CD8-positive, alpha-beta memory T cell (primary cell): ENCODE measurements around the gene RNU5B-1. TPM values are rescaled to one million over a fixed set of nuclear protein-coding genes. Genes with fewer than 3 reads are reported as not detected.

ENCODE experiments used
- CTCF ChIA-PET: fragments of 350-600 bp; sonication (Branson Sonifier 250); formaldehyde crosslinking; loops from one replicate; lab custom pipeline; 2021; ENCODE audit warnings: antibody characterized with exemption; lab: Charles Lee
- POLR2A ChIA-PET: fragments of 350-600 bp; sonication (Branson Sonifier 250); formaldehyde crosslinking; loops from one replicate; lab custom pipeline; 2021; ENCODE audit warnings: antibody characterized with exemption; lab: Charles Lee
- DNase-seq, 5 donors: peaks; one replicate each; pipeline versions ENCODE4 v3.0.0 to v3.0.0-alpha.2; 2020 to 2022; ENCODE audit warnings: mixed read lengths in 1 of 5
- H3K27ac ChIP-seq: one replicate; pipeline ENCODE4 v1.7.0; 2013; ENCODE audit warnings: low read depth, mild to moderate bottlenecking, low read length, moderate library complexity
- H3K27me3 ChIP-seq: 2 replicates; pipeline ENCODE4 v1.7.0; 2013; ENCODE audit warnings: low read length, mild to moderate bottlenecking; ENCODE audit not compliant: insufficient read depth, poor library complexity, severe bottlenecking
- H3K36me3 ChIP-seq: 2 replicates; pipeline ENCODE4 v1.7.0; 2013; ENCODE audit warnings: mild to moderate bottlenecking, low read length, moderate library complexity; ENCODE audit not compliant: insufficient read depth
- H3K4me1 ChIP-seq: 2 replicates; pipeline ENCODE4 v1.7.0; 2013; ENCODE audit warnings: mild to moderate bottlenecking, low read length, moderate library complexity; ENCODE audit not compliant: insufficient read depth
- H3K4me3 ChIP-seq: 2 replicates; pipeline ENCODE4 v1.7.0; 2013; ENCODE audit warnings: mild to moderate bottlenecking, low read length
- H3K9me3 ChIP-seq: 2 replicates; pipeline ENCODE4 v1.7.0; 2013; ENCODE audit warnings: mild to moderate bottlenecking, low read length
- H3K27ac Mint-ChIP-seq, 8 donors: one replicate each; pipeline ENCODE4 v1.8.0; 2020 to 2021; ENCODE audit warnings: mixed read lengths in 8 of 8, mild to moderate bottlenecking in 6 of 8, inconsistent platforms in 3 of 8, moderate library complexity in 3 of 8
- H3K27me3 Mint-ChIP-seq, 2 donors: one replicate each; pipeline ENCODE4 v1.8.0; 2020 to 2021; ENCODE audit warnings: mixed read lengths in 2 of 2, mild to moderate bottlenecking in 1 of 2, moderate library complexity in 1 of 2
- H3K36me3 Mint-ChIP-seq, 3 donors: one replicate each; pipeline ENCODE4 v1.8.0; 2020 to 2021; ENCODE audit warnings: mixed read lengths in 3 of 3, inconsistent platforms in 1 of 3, mild to moderate bottlenecking in 1 of 3
- H3K4me1 Mint-ChIP-seq, 3 donors: one replicate each; pipeline ENCODE4 v1.8.0; 2020 to 2021; ENCODE audit warnings: mixed read lengths in 3 of 3, inconsistent platforms in 1 of 3, mild to moderate bottlenecking in 1 of 3
- H3K4me3 Mint-ChIP-seq, 7 donors: one replicate each; pipeline ENCODE4 v1.8.0; 2020 to 2021; ENCODE audit warnings: mixed read lengths in 7 of 7, mild to moderate bottlenecking in 6 of 7, moderate library complexity in 4 of 7, inconsistent platforms in 2 of 7
- H3K9me3 Mint-ChIP-seq, 5 donors: one replicate each; pipeline ENCODE4 v1.8.0; 2020 to 2022; ENCODE audit warnings: mixed read lengths in 5 of 5, mild to moderate bottlenecking in 3 of 5, moderate library complexity in 2 of 5, inconsistent platforms in 1 of 5
- polyA plus RNA-seq: library from polyadenylated mRNA; unstranded; fragments of 300-500 nt; fragmentation: Illumina TruSeq; gene quantifications from one replicate; pipeline ENCODE4 v1.2.3, GENCODE V29; 2021
- total RNA-seq, 2 experiments: library from RNA; stranded (reverse); gene quantifications; one replicate each; pipeline ENCODE4 v1.2.3, GENCODE V29; 2021

The RNU5B-1 gene
- total and polyA plus RNA-seq, 3 experiments from 2014 or later = not detected

DNA sequence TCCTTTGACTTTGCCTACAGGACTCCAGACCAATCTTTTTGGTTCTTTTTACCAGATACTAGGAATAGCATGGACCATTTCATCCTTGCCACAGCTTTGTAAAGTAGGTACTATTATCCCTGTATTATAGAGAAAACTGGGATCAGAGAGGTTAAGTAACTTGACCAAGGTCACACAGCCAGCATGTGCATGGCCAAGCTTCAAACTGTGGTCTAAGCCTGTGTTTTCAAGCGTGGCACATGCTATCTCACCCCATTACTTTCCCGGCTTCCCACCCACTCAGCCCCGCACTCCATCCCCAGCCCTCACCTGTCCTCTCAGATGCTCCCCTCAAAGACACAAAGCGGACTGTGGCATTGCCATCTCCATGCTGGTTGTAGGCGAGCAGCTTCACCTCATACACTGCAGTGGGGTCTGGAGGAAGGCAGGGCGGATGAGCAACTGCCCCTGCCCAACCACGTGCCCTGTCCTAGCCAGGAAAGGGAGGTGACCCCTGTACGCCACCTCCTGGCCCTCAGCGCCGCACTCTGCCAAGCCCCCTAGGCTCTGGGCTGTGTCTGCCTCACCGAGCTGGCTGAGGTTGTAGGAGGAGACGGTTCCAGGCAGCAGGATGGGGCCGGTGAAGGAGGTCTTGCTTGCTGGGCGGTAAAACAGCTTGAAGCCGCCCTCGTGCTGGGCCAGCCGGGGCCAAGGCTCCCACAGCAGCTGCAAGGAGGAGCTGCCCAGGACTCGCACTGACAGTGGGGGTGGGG is 25.7 kb downstream of the RNU5B-1 start:
- no peak overlapping the region for H3K4me3 ChIP-seq
- CTCF ChIA-PET = no interaction called here
- Mint-ChIP-seq H3K9me3 (no peaks in the 10 kb centered on the region), H3K27me3 (peaks cover 7 to 18% of the 10 kb centered on the region in 2 donors), H3K4me3 (no peak overlapping the region), H3K36me3 (no peaks in the 10 kb centered on the region), H3K4me1 (no peaks in the 10 kb centered on the region), H3K27ac (no peak overlapping the region)
- H3K4me1 ChIP-seq = no peaks in the 10 kb centered on the region
- H3K9me3 ChIP-seq = no peaks in the 10 kb centered on the region
- H3K27ac ChIP-seq = no peak overlapping the region
- POLR2A ChIA-PET = no interaction called here
- DNase-seq = no peak
- no peaks in the 10 kb centered on the region for H3K36me3 ChIP-seq
- no peaks in the 10 kb centered on the region for H3K27me3 ChIP-seq

DNA sequence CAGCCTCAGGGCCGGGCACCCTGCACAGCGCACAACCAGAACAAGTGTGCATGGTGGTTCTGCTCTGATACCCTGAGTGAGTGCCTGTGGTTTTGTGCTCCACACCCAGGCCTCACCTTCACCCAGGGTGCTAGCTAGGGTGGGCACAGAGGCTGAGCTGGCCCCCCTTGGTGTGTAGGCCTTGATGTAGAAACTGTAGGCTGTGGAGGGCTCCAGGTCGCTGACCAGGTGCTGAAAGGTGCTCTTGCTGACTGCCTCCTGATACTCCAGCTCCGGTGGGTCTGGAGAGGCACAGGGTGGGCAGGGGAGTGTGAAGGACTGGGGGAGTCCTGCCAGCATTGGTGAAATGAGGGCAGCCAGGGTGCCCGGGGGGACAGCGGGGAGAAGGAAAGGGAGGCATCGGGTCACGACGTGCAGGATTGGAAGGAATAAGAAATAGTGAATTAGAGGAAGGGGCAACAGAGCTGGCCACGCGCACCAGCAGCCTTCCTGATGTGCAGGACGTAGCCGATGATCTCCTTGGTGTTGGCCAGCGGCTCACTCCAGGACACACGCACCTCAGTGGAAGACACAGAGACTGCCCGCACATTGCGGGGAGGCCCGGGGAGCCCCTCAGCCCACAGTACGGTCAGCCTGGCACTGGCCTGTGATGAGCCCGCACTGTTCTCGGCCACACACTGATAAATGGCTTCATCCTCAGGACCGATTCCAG is 26.6 kb downstream of the RNU5B-1 start:
- Histone ChIP-seq H3K9me3 (no peaks in the 10 kb centered on the region), H3K36me3 (no peaks in the 10 kb centered on the region), H3K4me3 (no peak overlapping the region), H3K27me3 (no peaks in the 10 kb centered on the region), H3K4me1 (no peaks in the 10 kb centered on the region), H3K27ac (no peak overlapping the region)
- peaks cover 8 to 22% of the 10 kb centered on the region in 2 donors for H3K27me3 Mint-ChIP-seq
- H3K9me3 Mint-ChIP-seq = no peaks in the 10 kb centered on the region
- ChIA-PET CTCF (no interaction called here), POLR2A (no interaction called here)
- no peak for DNase-seq
- H3K27ac Mint-ChIP-seq = peak overlapping the region in 1 of 8 donors; percentile 36
- no peak overlapping the region for H3K4me3 Mint-ChIP-seq
- H3K36me3 Mint-ChIP-seq = no peaks in the 10 kb centered on the region
- H3K4me1 Mint-ChIP-seq = no peaks in the 10 kb centered on the region

GRCh38 chr15:65331811-65332210 is 27.3 kb downstream of the RNU5B-1 start:
- ChIA-PET CTCF (no interaction called here), POLR2A (no interaction called here)
- no peak overlapping the region for H3K4me3 ChIP-seq
- no peaks in the 10 kb centered on the region for H3K36me3 ChIP-seq
- peaks cover 8 to 25% of the 10 kb centered on the region in 2 donors for H3K27me3 Mint-ChIP-seq
- no peaks in the 10 kb centered on the region for H3K36me3 Mint-ChIP-seq
- H3K4me3 Mint-ChIP-seq = no peak overlapping the region
- H3K9me3 Mint-ChIP-seq = no peaks in the 10 kb centered on the region
- H3K27ac ChIP-seq = no peak overlapping the region
- no peaks in the 10 kb centered on the region for H3K27me3 ChIP-seq
- H3K4me1 Mint-ChIP-seq = no peaks in the 10 kb centered on the region
- no peak for DNase-seq
- H3K4me1 ChIP-seq = no peaks in the 10 kb centered on the region
- no peak overlapping the region for H3K27ac Mint-ChIP-seq
- H3K9me3 ChIP-seq = no peaks in the 10 kb centered on the region

- Mint-ChIP-seq H3K9me3 (no peaks in the 10 kb centered on the region), H3K4me3 (peak overlapping the region in 1 of 7 donors; percentile 51), H3K27ac (no peak overlapping the region), H3K36me3 (no peaks in the 10 kb centered on the region), H3K27me3 (peaks cover 8 to 25% of the 10 kb centered on the region in 2 donors), H3K4me1 (no peaks in the 10 kb centered on the region)
- H3K27me3 ChIP-seq = no peaks in the 10 kb centered on the region
- CTCF ChIA-PET = no interaction called here
- no peaks in the 10 kb centered on the region for H3K9me3 ChIP-seq
- POLR2A ChIA-PET = no interaction called here
- H3K4me1 ChIP-seq = no peaks in the 10 kb centered on the region
- no peak overlapping the region for H3K27ac ChIP-seq
- DNase-seq = no peak
- H3K36me3 ChIP-seq = no peaks in the 10 kb centered on the region
- H3K4me3 ChIP-seq = no peak overlapping the region
These were observed 28.1 kb downstream of the RNU5B-1 start for GRCh38 chr15:65332391-65333147.

DNA sequence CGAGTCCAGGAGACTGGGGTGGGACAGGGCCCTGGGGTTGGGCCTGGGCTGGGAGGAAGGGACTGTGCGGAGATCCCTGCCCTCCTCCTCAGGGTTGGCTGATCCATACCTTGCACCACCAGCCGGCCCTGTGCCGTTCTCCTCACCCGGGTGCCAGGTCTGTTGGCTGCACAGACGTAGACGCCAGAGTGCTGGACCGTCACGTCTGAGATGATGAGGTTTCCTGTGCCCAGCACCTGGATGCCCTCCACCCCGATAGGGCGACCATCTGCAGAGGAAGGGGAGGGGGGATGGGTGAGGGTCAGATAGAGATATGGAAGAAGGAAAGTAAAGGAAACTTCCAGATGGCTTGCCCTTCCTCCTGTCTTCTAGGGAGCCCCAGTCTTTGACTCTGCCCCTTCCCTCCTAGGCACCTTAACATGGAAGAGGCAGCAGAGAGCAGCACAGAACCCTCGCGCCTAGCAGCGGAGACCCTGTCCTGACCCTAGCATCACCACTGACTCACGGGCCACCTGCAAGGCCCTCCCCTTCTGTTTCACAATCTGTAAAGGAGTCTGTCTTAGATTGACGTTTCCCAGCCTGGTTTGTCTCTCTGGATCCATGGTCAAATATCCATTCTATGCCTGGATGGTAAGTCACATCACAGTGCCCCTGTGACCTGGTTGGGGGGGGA is 28.8 kb downstream of the RNU5B-1 start:
- no peaks in the 10 kb centered on the region for H3K9me3 Mint-ChIP-seq
- Histone ChIP-seq H3K27me3 (no peaks in the 10 kb centered on the region), H3K4me1 (no peaks in the 10 kb centered on the region), H3K4me3 (no peak overlapping the region), H3K27ac (no peak overlapping the region), H3K36me3 (no peaks in the 10 kb centered on the region), H3K9me3 (no peaks in the 10 kb centered on the region)
- H3K36me3 Mint-ChIP-seq = no peaks in the 10 kb centered on the region
- DNase-seq = no peak
- no peak overlapping the region for H3K4me3 Mint-ChIP-seq
- H3K4me1 Mint-ChIP-seq = no peaks in the 10 kb centered on the region
- POLR2A ChIA-PET = no interaction called here
- peaks cover 5 to 21% of the 10 kb centered on the region in 2 donors for H3K27me3 Mint-ChIP-seq
- CTCF ChIA-PET = no interaction called here
- no peak overlapping the region for H3K27ac Mint-ChIP-seq

- H3K9me3 Mint-ChIP-seq = no peaks in the 10 kb centered on the region
- Histone ChIP-seq H3K4me3 (no peak overlapping the region), H3K27ac (no peak overlapping the region), H3K27me3 (no peaks in the 10 kb centered on the region), H3K4me1 (no peaks in the 10 kb centered on the region), H3K36me3 (no peaks in the 10 kb centered on the region), H3K9me3 (no peaks in the 10 kb centered on the region)
- H3K27me3 Mint-ChIP-seq = peaks cover 5 to 19% of the 10 kb centered on the region in 2 donors
- POLR2A ChIA-PET = no interaction called here
- H3K4me1 Mint-ChIP-seq = no peaks in the 10 kb centered on the region
- no peak overlapping the region for H3K27ac Mint-ChIP-seq
- no peaks in the 10 kb centered on the region for H3K36me3 Mint-ChIP-seq
- DNase-seq = no peak
- CTCF ChIA-PET = no interaction called here
- no peak overlapping the region for H3K4me3 Mint-ChIP-seq
These were observed 29.4 kb downstream of the RNU5B-1 start for GRCh38 chr15:65333856-65334255.

DNA sequence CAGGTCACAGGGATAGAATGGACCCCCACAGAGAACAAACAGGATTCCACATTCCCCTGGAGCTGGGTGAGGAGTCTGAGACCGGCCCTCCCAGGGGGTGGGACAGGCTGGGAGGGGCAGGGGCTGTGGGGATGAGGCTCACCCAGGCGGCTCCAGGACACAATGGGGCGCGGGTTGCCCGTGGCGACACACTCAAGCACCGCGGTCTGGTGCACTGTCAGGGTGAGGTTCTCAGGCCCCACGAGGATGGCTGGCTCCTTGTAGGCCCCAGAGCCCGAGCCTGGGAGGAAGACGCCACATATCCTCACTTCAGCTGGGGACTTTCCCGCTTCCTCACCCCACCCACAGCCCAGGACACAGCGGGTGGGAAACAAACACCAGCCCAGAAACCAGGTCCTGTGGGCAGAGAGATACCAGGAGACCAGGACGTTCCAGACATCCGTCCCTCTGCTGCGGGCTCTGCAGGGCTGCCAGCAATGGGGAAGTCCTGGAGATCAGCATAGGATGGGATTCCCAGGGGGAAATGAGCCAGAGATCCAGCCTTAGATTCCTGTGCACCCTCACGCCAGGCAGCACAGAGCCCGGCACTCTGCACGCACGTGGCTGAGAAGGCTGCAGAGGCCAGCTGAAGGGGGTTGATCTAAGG is 30.2 kb downstream of the RNU5B-1 start:
- Histone ChIP-seq H3K9me3 (no peaks in the 10 kb centered on the region), H3K4me3 (no peak overlapping the region), H3K36me3 (no peaks in the 10 kb centered on the region), H3K4me1 (no peaks in the 10 kb centered on the region), H3K27ac (no peak overlapping the region), H3K27me3 (no peaks in the 10 kb centered on the region)
- ChIA-PET CTCF (no interaction called here), POLR2A (no interaction called here)
- no peak for DNase-seq
- H3K36me3 Mint-ChIP-seq = no peaks in the 10 kb centered on the region
- H3K27ac Mint-ChIP-seq = no peak overlapping the region
- no peak overlapping the region for H3K4me3 Mint-ChIP-seq
- H3K9me3 Mint-ChIP-seq = no peaks in the 10 kb centered on the region
- H3K4me1 Mint-ChIP-seq = peaks cover 0 to 2% (median 0%) of the 10 kb centered on the region in 3 donors
- H3K27me3 Mint-ChIP-seq = peaks cover 8 to 22% of the 10 kb centered on the region in 2 donors
